HepG2 (cell line): ENCODE measurements around the gene ZNF48. TPM values are rescaled to one million over a fixed set of nuclear protein-coding genes. Genes with fewer than 3 reads are reported as not detected.

ENCODE experiments used
- CERS6 ChIP-seq: sonication (generic); formaldehyde crosslinking; IDR thresholded peaks from 2 replicates; pipeline ENCODE4 v1.5.0; 2020; ENCODE audit warnings: missing genetic modification reagents
- CSRNP2 ChIP-seq: sonication (generic); formaldehyde crosslinking; conservative IDR thresholded peaks from 2 replicates; pipeline ENCODE4 v1.8.0; 2022; ENCODE audit warnings: low read depth, missing genetic modification reagents
- E2F2 ChIP-seq: sonication (generic); formaldehyde crosslinking; IDR thresholded peaks from 2 replicates; pipeline ENCODE4 v1.4.0; 2020; ENCODE audit warnings: missing genetic modification reagents, borderline replicate concordance
- GMEB1 ChIP-seq: sonication (generic); formaldehyde crosslinking; IDR thresholded peaks from 2 replicates; pipeline ENCODE4 v1.5.1; 2020; ENCODE audit warnings: missing genetic modification reagents, mild to moderate bottlenecking, borderline replicate concordance
- KLF15 ChIP-seq: sonication (generic); formaldehyde crosslinking; IDR thresholded peaks from 2 replicates; pipeline ENCODE4 v1.8.1; 2023; ENCODE audit warnings: borderline replicate concordance, mild to moderate bottlenecking, inconsistent platforms, missing genetic modification reagents, mixed read lengths
- PCBP1 ChIP-seq: fragments of 200-400 bp; formaldehyde crosslinking; IDR thresholded peaks from 2 replicates; pipeline ENCODE4 v1.6.1; 2017; ENCODE audit warnings: mild to moderate bottlenecking, low read depth, low read length, borderline replicate concordance
- TFDP2 ChIP-seq: sonication (generic); formaldehyde crosslinking; IDR thresholded peaks from 2 replicates; pipeline ENCODE4 v1.4.0; 2020; ENCODE audit warnings: missing genetic modification reagents
- ZBTB26 ChIP-seq: IDR thresholded peaks from 2 replicates; pipeline ENCODE4 v1.6.1; 2016; ENCODE audit warnings: missing compliant biosample characterization, missing genetic modification reagents, borderline replicate concordance
- ZBTB46 ChIP-seq: sonication (generic); formaldehyde crosslinking; IDR thresholded peaks from 2 replicates; pipeline ENCODE4 v1.4.0; 2020; ENCODE audit warnings: mild to moderate bottlenecking, missing genetic modification reagents, borderline replicate concordance
- ZBTB7A ChIP-seq: sonication (generic); formaldehyde crosslinking; IDR thresholded peaks from 2 replicates; pipeline ENCODE4 v1.8.0; 2022; ENCODE audit warnings: mild to moderate bottlenecking, missing genetic modification reagents
- ZC3H4 ChIP-seq: sonication (generic); formaldehyde crosslinking; IDR thresholded peaks from 2 replicates; pipeline ENCODE4 v1.4.0; 2020; ENCODE audit warnings: missing genetic modification reagents, borderline replicate concordance
- ZNF232 ChIP-seq: sonication (generic); formaldehyde crosslinking; IDR thresholded peaks from 2 replicates; pipeline ENCODE4 v1.4.0; 2020; ENCODE audit warnings: missing genetic modification reagents, borderline replicate concordance
- ZNF367 ChIP-seq: sonication (generic); formaldehyde crosslinking; IDR thresholded peaks from 2 replicates; pipeline ENCODE4 v1.4.0; 2020; ENCODE audit warnings: missing genetic modification reagents, borderline replicate concordance
- ZNF570 ChIP-seq: sonication (generic); formaldehyde crosslinking; IDR thresholded peaks from 2 replicates; pipeline ENCODE4 v1.4.0; 2020; ENCODE audit warnings: mild to moderate bottlenecking, missing genetic modification reagents, borderline replicate concordance
- ZNF577 ChIP-seq: sonication (generic); formaldehyde crosslinking; IDR thresholded peaks from 2 replicates; pipeline ENCODE4 v1.4.0; 2020; ENCODE audit warnings: mild to moderate bottlenecking, low read depth, missing genetic modification reagents, borderline replicate concordance
- ZNF790 ChIP-seq: sonication (generic); formaldehyde crosslinking; IDR thresholded peaks from 2 replicates; pipeline ENCODE4 v1.8.0; 2022; ENCODE audit warnings: missing genetic modification reagents, mild to moderate bottlenecking, borderline replicate concordance
- ZNF878 ChIP-seq: sonication (generic); formaldehyde crosslinking; IDR thresholded peaks from 2 replicates; pipeline ENCODE4 v1.8.1; 2023; ENCODE audit warnings: mild to moderate bottlenecking, missing genetic modification reagents, moderate library complexity
- polyA plus RNA-seq, 8 experiments: library from polyadenylated mRNA; depleted of rRNA in 3 of 8; stranded (reverse) in 7 of 8; unstranded in 1 of 8; fragments of >200 nt; fragmentation: Illumina TruSeq in 4 of 8; extraction: Trizol in 4 of 8; gene quantifications; 2 replicates each; pipeline versions ENCODE4 v1.2.1 to v1.2.3, GENCODE V29; 2011 to 2016; ENCODE audit warnings: low read depth in 4 of 8, missing spikeins in 1 of 8, mixed read lengths in 1 of 8; ENCODE audit not compliant: insufficient read depth in 1 of 8
- total RNA-seq, 5 experiments: library from RNA; depleted of rRNA; stranded (reverse); fragments of >200 nt; fragmentation: Illumina TruSeq; extraction: Trizol; gene quantifications; 2 replicates each; pipeline ENCODE4 v1.2.3, GENCODE V29; 2016; ENCODE audit warnings: low read depth in 1 of 5

The ZNF48 gene
- total and polyA plus RNA-seq, 2 of the 13 experiments (the other 11 are each of a cell fraction or from before 2014, with no cell fraction given): 9.9 to 12.3 TPM

GRCh38 chr16:30445408-30446202 lies 50.4 kb downstream of the ZNF48 start, which contains the start of gene SEPHS2 (continued):
- TF ChIP-seq CERS6 (CRISPR knock-in tag): no peak
- peak; percentile 38; the same call in 1 of the 2 replicates for TF ChIP-seq ZBTB7A (CRISPR knock-in tag)
- no peak for TF ChIP-seq ZNF790 (CRISPR knock-in tag)
- no peak; the same call in 1 of the 2 replicates for TF ChIP-seq E2F2 (CRISPR knock-in tag)
- TF ChIP-seq ZNF577 (CRISPR knock-in tag): no peak
- TF ChIP-seq KLF15 (CRISPR knock-in tag): no peak
- TF ChIP-seq PCBP1: no peak
- no peak for TF ChIP-seq ZBTB46
- TF ChIP-seq ZNF367 (CRISPR knock-in tag): peak; percentile 68; the same call in 1 of the 2 replicates
- TF ChIP-seq ZC3H4: no peak
- peak; percentile 72 for TF ChIP-seq TFDP2 (CRISPR knock-in tag)
- peak; percentile 52; the same call in 1 of the 2 replicates for TF ChIP-seq ZNF232 (CRISPR knock-in tag)
- TF ChIP-seq ZBTB26: 0 out of 2 replicates have a peak, but pooled peaks have one; percentile 28
- no peak for TF ChIP-seq GMEB1 (CRISPR knock-in tag)
- no peak for TF ChIP-seq CSRNP2 (CRISPR knock-in tag)
- no peak for TF ChIP-seq ZNF570
- no peak for TF ChIP-seq ZNF878 (CRISPR knock-in tag)
